NCI-H226 (cell line): ENCODE data around the gene IFIT3.
A peak's percentile ranks its signal among the peaks of the same experiment; 100 is the strongest.
"Not testable (repeated sequence)": the region's sequence is repeated elsewhere in the genome, so short reads cannot be mapped to it uniquely, and the experiment has no call there.

Experiments used
- DNase-seq: peaks from one replicate; pipeline ENCODE4 v3.0.0-alpha.2; 2015

The IFIT3 gene

GRCh38 chr10:89304026-89304425 lies 23.8 kb upstream of the IFIT3 start:
- DNase-seq = no peak

GRCh38 chr10:89304446-89304845 lies 23.4 kb upstream of the IFIT3 start:
- DNase-seq = no peak

GRCh38 chr10:89304925-89305324 lies 22.9 kb upstream of the IFIT3 start:
- DNase-seq = no peak

GRCh38 chr10:89305766-89306433 lies 21.9 kb upstream of the IFIT3 start:
- DNase-seq = no peak

- DNase-seq = no peak
Measured at GRCh38 chr10:89306434-89307268, 21.1 kb upstream of the IFIT3 start.

- DNase-seq = peak; percentile 29
Measured at GRCh38 chr10:89307269-89307577, 20.6 kb upstream of the IFIT3 start.

GRCh38 chr10:89308266-89308665 lies 19.5 kb upstream of the IFIT3 start:
- DNase-seq = no peak

- DNase-seq = no peak
Measured at GRCh38 chr10:89308736-89309135, 19.1 kb upstream of the IFIT3 start.

GRCh38 chr10:89309156-89310055 lies 18.4 kb upstream of the IFIT3 start:
- DNase-seq = no peak

GRCh38 chr10:89310056-89310893 lies 17.5 kb upstream of the IFIT3 start:
- DNase-seq = no peak

GRCh38 chr10:89312973-89313372 lies 14.8 kb upstream of the IFIT3 start:
- DNase-seq = no peak

GRCh38 chr10:89314676-89315075 lies 13.1 kb upstream of the IFIT3 start:
- DNase-seq = no peak

GRCh38 chr10:89318047-89318446 lies 9.8 kb upstream of the IFIT3 start:
- not testable (repeated sequence) for DNase-seq

GRCh38 chr10:89325081-89325480 lies 2.7 kb upstream of the IFIT3 start:
- DNase-seq = not testable (repeated sequence)

- not testable (repeated sequence) for DNase-seq
Measured at GRCh38 chr10:89325856-89326255, 1.9 kb upstream of the IFIT3 start.

GRCh38 chr10:89329151-89329550 lies 1.4 kb downstream of the IFIT3 start:
- no peak for DNase-seq

- DNase-seq = not testable (repeated sequence)
Measured at GRCh38 chr10:89330014-89330413, 2.2 kb downstream of the IFIT3 start.

GRCh38 chr10:89330537-89331212 lies 2.9 kb downstream of the IFIT3 start:
- no peak for DNase-seq

GRCh38 chr10:89331487-89332122 lies 3.8 kb downstream of the IFIT3 start:
- DNase-seq = not testable (repeated sequence)

GRCh38 chr10:89332123-89332633 lies 4.4 kb downstream of the IFIT3 start:
- no peak for DNase-seq

GRCh38 chr10:89335226-89335625 lies 7.4 kb downstream of the IFIT3 start:
- DNase-seq = no peak
